HEK293 (cell line): ENCODE measurements around the gene KCNMB2.

ENCODE experiments used
- CTCF ChIA-PET: fragments of 350-600 bp; formaldehyde crosslinking; extraction: SDS; loops from one replicate; lab custom pipeline; 2021; ENCODE audit warnings: antibody characterized with exemption; lab: Yijun Ruan, JAX
- POLR2A ChIA-PET: fragments of 300-600 bp; formaldehyde crosslinking; extraction: SDS; loops from one replicate; lab custom pipeline; 2020; ENCODE audit warnings: antibody characterized with exemption, inconsistent platforms; lab: Yijun Ruan, JAX
- H3K27ac ChIP-seq: fragments of 200-500 bp; sonication (Bioruptor generic); 2 replicates; pipeline ENCODE4 v1.5.1; 2014; ENCODE audit warnings: low read depth, low read length, control low read depth, inconsistent platforms; ENCODE audit errors: extremely low read depth
- H3K36me3 ChIP-seq, 2 experiments: fragments of 200-500 bp in 1 of 2; sonication (Bioruptor generic) in 1 of 2; 1 replicate in 1 of 2; 2 replicates in 1 of 2; pipeline ENCODE4 v1.5.1; 2014 to 2017; ENCODE audit warnings: inconsistent platforms in 2 of 2, low read length in 2 of 2; ENCODE audit not compliant: control insufficient read depth in 2 of 2, insufficient read depth in 1 of 2
- H3K4me1 ChIP-seq: fragments of 200-500 bp; sonication (Bioruptor generic); 2 replicates; pipeline ENCODE4 v1.5.1; 2014; ENCODE audit warnings: mild to moderate bottlenecking, low read length, inconsistent platforms; ENCODE audit not compliant: control insufficient read depth, insufficient read depth
- H3K4me3 ChIP-seq: 2 replicates; pipeline ENCODE4 v1.5.1; 2011; ENCODE audit warnings: low read depth, mild to moderate bottlenecking, control low read depth, low read length, moderate library complexity
- H3K9me3 ChIP-seq: fragments of 200-500 bp; sonication (Bioruptor generic); 2 replicates; pipeline ENCODE4 v1.5.1; 2014; ENCODE audit warnings: low read depth, low read length, inconsistent platforms; ENCODE audit not compliant: control insufficient read depth, insufficient read depth
- OSR2 ChIP-seq: fragments of 450-650 bp; formaldehyde crosslinking; IDR thresholded peaks from 2 replicates; pipeline ENCODE4 v1.5.1; 2016; ENCODE audit warnings: missing biosample characterization, missing genetic modification characterization
- ZNF112 ChIP-seq: fragments of 450-650 bp; formaldehyde crosslinking; IDR thresholded peaks from 2 replicates; pipeline ENCODE4 v1.5.0; 2017; ENCODE audit warnings: missing biosample characterization, missing genetic modification characterization
- ZNF16 ChIP-seq: fragments of 450-650 bp; formaldehyde crosslinking; IDR thresholded peaks from 2 replicates; pipeline ENCODE4 v1.5.1; 2016; ENCODE audit warnings: low read depth, missing biosample characterization, missing genetic modification characterization
- ZNF174 ChIP-seq: fragments of 450-650 bp; formaldehyde crosslinking; IDR thresholded peaks from 2 replicates; pipeline ENCODE4 v1.5.0; 2017; ENCODE audit warnings: missing biosample characterization, mild to moderate bottlenecking, missing genetic modification characterization
- ZNF341 ChIP-seq: fragments of 450-650 bp; formaldehyde crosslinking; IDR thresholded peaks from 2 replicates; pipeline ENCODE4; 2016; ENCODE audit warnings: low read depth, missing biosample characterization, missing genetic modification characterization
- ZNF350 ChIP-seq: fragments of 450-650 bp; formaldehyde crosslinking; IDR thresholded peaks from 2 replicates; pipeline ENCODE4 v1.5.0; 2017; ENCODE audit warnings: missing biosample characterization, mild to moderate bottlenecking, missing genetic modification characterization
- ZNF473 ChIP-seq: fragments of 450-650 bp; formaldehyde crosslinking; IDR thresholded peaks from 2 replicates; pipeline ENCODE4 v1.5.1; 2017; ENCODE audit warnings: missing biosample characterization, missing genetic modification characterization
- ZNF558 ChIP-seq: fragments of 450-650 bp; formaldehyde crosslinking; IDR thresholded peaks from 2 replicates; pipeline ENCODE4 v1.5.1; 2016; ENCODE audit warnings: missing biosample characterization, missing genetic modification characterization
- ZNF596 ChIP-seq: fragments of 450-650 bp; IDR thresholded peaks from 2 replicates; pipeline ENCODE4 v1.5.0; 2018; ENCODE audit warnings: missing biosample characterization, mild to moderate bottlenecking, missing genetic modification characterization, moderate library complexity
- ZNF776 ChIP-seq: fragments of 450-650 bp; formaldehyde crosslinking; IDR thresholded peaks from 2 replicates; pipeline ENCODE4 v1.5.0; 2017; ENCODE audit warnings: missing biosample characterization, missing genetic modification characterization, borderline replicate concordance
- ZXDB ChIP-seq: fragments of 450-650 bp; formaldehyde crosslinking; IDR thresholded peaks from 2 replicates; pipeline ENCODE4 v1.5.1; 2016; ENCODE audit warnings: missing biosample characterization, missing genetic modification characterization
- TF ChIP-seq, protein P1 (sequence below): fragments of 450-650 bp; formaldehyde crosslinking; IDR thresholded peaks from 2 replicates; pipeline ENCODE4 v1.5.1; 2016; ENCODE audit warnings: missing biosample characterization, missing genetic modification characterization
- TF ChIP-seq, protein P2 (sequence below): fragments of 450-650 bp; formaldehyde crosslinking; IDR thresholded peaks from 2 replicates; pipeline ENCODE4 v1.5.1; 2016; ENCODE audit warnings: missing biosample characterization, missing genetic modification characterization
- TF ChIP-seq, protein P3 (sequence below): fragments of 450-650 bp; formaldehyde crosslinking; IDR thresholded peaks from 2 replicates; pipeline ENCODE4 v1.5.1; 2016; ENCODE audit warnings: missing biosample characterization, missing genetic modification characterization, borderline replicate concordance
- TF ChIP-seq, protein P4 (sequence below): sonication (generic); formaldehyde crosslinking; IDR thresholded peaks from 2 replicates; pipeline ENCODE4 v1.8.1; 2022; ENCODE audit warnings: mild to moderate bottlenecking, moderate library complexity, missing genetic modification reagents
- TF ChIP-seq, protein P5 (sequence below): fragments of 450-650 bp; formaldehyde crosslinking; IDR thresholded peaks from 2 replicates; pipeline ENCODE4 v1.5.1; 2016; ENCODE audit warnings: missing biosample characterization, missing genetic modification characterization

KCNMB2 gene

DNA sequence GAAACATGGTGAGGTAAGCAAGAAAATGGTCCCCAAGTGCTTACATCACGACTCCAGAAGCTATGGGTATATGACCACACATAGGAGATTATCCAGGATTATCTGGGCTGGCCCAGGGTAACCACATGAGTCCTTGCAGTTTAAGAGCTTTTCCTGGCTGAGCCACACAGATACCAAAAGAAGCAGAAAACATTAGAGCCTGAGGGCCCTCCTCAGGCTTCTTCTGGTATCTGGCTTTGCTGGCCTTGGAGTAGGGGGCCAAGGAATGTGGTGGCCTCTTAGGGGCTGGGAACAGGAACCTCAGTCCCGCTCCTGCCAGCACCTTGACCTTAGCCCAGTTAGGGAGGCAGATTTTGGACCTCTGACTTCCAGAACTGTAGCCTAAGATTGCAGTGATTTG lies 259.1 kb downstream of the KCNMB2 start:
- TF ChIP-seq ZNF174 (tag by site-specific recombination) (no peak), ZNF558 (tag by site-specific recombination) (no peak), ZNF473 (tag by site-specific recombination) (no peak), ZNF341 (tag by site-specific recombination) (no peak), ZXDB (tag by site-specific recombination) (no peak), ZNF112 (tag by site-specific recombination) (no peak), ZNF776 (tag by site-specific recombination) (no peak)
- TF ChIP-seq, protein P1, sequence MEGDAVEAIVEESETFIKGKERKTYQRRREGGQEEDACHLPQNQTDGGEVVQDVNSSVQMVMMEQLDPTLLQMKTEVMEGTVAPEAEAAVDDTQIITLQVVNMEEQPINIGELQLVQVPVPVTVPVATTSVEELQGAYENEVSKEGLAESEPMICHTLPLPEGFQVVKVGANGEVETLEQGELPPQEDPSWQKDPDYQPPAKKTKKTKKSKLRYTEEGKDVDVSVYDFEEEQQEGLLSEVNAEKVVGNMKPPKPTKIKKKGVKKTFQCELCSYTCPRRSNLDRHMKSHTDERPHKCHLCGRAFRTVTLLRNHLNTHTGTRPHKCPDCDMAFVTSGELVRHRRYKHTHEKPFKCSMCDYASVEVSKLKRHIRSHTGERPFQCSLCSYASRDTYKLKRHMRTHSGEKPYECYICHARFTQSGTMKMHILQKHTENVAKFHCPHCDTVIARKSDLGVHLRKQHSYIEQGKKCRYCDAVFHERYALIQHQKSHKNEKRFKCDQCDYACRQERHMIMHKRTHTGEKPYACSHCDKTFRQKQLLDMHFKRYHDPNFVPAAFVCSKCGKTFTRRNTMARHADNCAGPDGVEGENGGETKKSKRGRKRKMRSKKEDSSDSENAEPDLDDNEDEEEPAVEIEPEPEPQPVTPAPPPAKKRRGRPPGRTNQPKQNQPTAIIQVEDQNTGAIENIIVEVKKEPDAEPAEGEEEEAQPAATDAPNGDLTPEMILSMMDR (tag by site-specific recombination): no peak
- TF ChIP-seq, protein P2, sequence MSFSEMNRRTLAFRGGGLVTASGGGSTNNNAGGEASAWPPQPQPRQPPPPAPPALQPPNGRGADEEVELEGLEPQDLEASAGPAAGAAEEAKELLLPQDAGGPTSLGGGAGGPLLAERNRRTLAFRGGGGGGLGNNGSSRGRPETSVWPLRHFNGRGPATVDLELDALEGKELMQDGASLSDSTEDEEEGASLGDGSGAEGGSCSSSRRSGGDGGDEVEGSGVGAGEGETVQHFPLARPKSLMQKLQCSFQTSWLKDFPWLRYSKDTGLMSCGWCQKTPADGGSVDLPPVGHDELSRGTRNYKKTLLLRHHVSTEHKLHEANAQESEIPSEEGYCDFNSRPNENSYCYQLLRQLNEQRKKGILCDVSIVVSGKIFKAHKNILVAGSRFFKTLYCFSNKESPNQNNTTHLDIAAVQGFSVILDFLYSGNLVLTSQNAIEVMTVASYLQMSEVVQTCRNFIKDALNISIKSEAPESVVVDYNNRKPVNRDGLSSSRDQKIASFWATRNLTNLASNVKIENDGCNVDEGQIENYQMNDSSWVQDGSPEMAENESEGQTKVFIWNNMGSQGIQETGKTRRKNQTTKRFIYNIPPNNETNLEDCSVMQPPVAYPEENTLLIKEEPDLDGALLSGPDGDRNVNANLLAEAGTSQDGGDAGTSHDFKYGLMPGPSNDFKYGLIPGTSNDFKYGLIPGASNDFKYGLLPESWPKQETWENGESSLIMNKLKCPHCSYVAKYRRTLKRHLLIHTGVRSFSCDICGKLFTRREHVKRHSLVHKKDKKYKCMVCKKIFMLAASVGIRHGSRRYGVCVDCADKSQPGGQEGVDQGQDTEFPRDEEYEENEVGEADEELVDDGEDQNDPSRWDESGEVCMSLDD (tag by site-specific recombination): no peak
- TF ChIP-seq, protein P3, sequence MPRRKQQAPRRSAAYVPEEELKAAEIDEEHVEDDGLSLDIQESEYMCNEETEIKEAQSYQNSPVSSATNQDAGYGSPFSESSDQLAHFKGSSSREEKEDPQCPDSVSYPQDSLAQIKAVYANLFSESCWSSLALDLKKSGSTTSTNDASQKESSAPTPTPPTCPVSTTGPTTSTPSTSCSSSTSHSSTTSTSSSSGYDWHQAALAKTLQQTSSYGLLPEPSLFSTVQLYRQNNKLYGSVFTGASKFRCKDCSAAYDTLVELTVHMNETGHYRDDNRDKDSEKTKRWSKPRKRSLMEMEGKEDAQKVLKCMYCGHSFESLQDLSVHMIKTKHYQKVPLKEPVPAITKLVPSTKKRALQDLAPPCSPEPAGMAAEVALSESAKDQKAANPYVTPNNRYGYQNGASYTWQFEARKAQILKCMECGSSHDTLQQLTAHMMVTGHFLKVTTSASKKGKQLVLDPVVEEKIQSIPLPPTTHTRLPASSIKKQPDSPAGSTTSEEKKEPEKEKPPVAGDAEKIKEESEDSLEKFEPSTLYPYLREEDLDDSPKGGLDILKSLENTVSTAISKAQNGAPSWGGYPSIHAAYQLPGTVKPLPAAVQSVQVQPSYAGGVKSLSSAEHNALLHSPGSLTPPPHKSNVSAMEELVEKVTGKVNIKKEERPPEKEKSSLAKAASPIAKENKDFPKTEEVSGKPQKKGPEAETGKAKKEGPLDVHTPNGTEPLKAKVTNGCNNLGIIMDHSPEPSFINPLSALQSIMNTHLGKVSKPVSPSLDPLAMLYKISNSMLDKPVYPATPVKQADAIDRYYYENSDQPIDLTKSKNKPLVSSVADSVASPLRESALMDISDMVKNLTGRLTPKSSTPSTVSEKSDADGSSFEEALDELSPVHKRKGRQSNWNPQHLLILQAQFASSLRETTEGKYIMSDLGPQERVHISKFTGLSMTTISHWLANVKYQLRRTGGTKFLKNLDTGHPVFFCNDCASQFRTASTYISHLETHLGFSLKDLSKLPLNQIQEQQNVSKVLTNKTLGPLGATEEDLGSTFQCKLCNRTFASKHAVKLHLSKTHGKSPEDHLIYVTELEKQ (tag by site-specific recombination): no peak
- CTCF ChIA-PET: no interaction called here

DNA sequence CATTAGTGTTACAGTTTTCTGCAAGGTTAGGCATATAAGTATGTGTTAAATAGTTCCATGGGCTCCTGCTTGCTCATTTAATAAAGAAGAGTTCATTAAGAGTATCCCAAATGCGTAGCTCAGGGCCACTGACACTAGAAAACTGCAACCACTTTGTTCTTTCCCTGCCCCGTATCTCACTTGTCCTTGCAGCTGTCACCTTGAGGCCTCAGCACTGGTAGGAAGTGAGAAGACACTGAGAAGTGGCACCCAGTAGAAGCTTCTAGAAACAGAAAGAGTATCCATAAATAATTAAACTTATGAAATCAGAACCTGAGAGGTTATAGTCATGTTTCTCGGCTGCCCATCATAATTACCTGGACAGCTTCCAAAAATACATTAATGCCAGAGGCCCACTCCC lies 266.0 kb downstream of the KCNMB2 start:
- TF ChIP-seq, protein P4, sequence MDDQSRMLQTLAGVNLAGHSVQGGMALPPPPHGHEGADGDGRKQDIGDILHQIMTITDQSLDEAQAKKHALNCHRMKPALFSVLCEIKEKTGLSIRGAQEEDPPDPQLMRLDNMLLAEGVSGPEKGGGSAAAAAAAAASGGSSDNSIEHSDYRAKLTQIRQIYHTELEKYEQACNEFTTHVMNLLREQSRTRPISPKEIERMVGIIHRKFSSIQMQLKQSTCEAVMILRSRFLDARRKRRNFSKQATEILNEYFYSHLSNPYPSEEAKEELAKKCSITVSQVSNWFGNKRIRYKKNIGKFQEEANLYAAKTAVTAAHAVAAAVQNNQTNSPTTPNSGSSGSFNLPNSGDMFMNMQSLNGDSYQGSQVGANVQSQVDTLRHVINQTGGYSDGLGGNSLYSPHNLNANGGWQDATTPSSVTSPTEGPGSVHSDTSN (CRISPR knock-in tag): no peak
- TF ChIP-seq ZNF16 (tag by site-specific recombination): no peak
- TF ChIP-seq ZNF596 (tag by site-specific recombination): no peak
- no peak for TF ChIP-seq ZNF776 (tag by site-specific recombination)
- no peak for TF ChIP-seq OSR2 (tag by site-specific recombination)
- TF ChIP-seq ZNF350 (tag by site-specific recombination): no peak
- TF ChIP-seq, protein P5, sequence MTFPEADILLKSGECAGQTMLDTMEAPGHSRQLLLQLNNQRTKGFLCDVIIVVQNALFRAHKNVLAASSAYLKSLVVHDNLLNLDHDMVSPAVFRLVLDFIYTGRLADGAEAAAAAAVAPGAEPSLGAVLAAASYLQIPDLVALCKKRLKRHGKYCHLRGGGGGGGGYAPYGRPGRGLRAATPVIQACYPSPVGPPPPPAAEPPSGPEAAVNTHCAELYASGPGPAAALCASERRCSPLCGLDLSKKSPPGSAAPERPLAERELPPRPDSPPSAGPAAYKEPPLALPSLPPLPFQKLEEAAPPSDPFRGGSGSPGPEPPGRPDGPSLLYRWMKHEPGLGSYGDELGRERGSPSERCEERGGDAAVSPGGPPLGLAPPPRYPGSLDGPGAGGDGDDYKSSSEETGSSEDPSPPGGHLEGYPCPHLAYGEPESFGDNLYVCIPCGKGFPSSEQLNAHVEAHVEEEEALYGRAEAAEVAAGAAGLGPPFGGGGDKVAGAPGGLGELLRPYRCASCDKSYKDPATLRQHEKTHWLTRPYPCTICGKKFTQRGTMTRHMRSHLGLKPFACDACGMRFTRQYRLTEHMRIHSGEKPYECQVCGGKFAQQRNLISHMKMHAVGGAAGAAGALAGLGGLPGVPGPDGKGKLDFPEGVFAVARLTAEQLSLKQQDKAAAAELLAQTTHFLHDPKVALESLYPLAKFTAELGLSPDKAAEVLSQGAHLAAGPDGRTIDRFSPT: no peak
- ChIA-PET POLR2A (no interaction called here), CTCF (no interaction called here)
- no peaks in the 10 kb centered on the region for H3K9me3 ChIP-seq
- H3K36me3 ChIP-seq: no peaks in the 10 kb centered on the region
- no peak overlapping the region for H3K4me3 ChIP-seq
- H3K27ac ChIP-seq: no peak overlapping the region
- no peaks in the 10 kb centered on the region for H3K4me1 ChIP-seq

More for the DNA sequence above, 259.1 kb downstream of the KCNMB2 start:
- H3K4me1 ChIP-seq: no peaks in the 10 kb centered on the region
- H3K36me3 ChIP-seq: no peaks in the 10 kb centered on the region
- no peaks in the 10 kb centered on the region for H3K9me3 ChIP-seq
- POLR2A ChIA-PET: no interaction called here
- no peak overlapping the region for H3K27ac ChIP-seq
- H3K4me3 ChIP-seq: no peak overlapping the region
